D721Med (cell line): ENCODE measurements around the gene CASKIN1.
A peak's percentile ranks its signal among the peaks of the same experiment; 100 is the strongest.

Experiments used
- DNase-seq: peaks from one replicate; pipeline ENCODE4 v3.0.0; 2011; ENCODE audit warnings: low spot score; ENCODE audit not compliant: insufficient read length
- FAIRE-seq: peaks from 2 replicates; lab custom pipeline; 2011; peaks lifted over from hg19 to GRCh38; lab: Jason Lieb, UNC
- CTCF ChIP-seq: IDR thresholded peaks from 2 replicates; pipeline ENCODE4 v1.5.1; 2012; ENCODE audit warnings: mild to moderate bottlenecking, control low read depth; ENCODE audit not compliant: insufficient read depth; ENCODE audit errors: missing control alignments

Gene CASKIN1

GRCh38 chr16:2223221-2223941 lies 27.0 kb upstream of the CASKIN1 start, which contains the start of gene E4F1:
TSS of gene E4F1 (plus strand) at chr16:2223591. CDS start at chr16:2223614, 23 bp downstream.
- TF ChIP-seq CTCF = no peak
- no peak for FAIRE-seq
- peak; percentile 97 for DNase-seq

- DNase-seq (no peak), FAIRE-seq (no peak)
- no peak for TF ChIP-seq CTCF
Measured at GRCh38 chr16:2216330-2216729, 19.9 kb upstream of the CASKIN1 start.

GRCh38 chr16:2214719-2214968 lies 18.2 kb upstream of the CASKIN1 start, which contains the start of gene PGP:
TSS of gene PGP (minus strand) at chr16:2214840. CDS start at chr16:2214777, 63 bp downstream.
- no peak for DNase-seq
- FAIRE-seq = no peak
- no peak for TF ChIP-seq CTCF

- FAIRE-seq (no peak), DNase-seq (no peak)
- TF ChIP-seq CTCF = no peak
Measured at GRCh38 chr16:2213817-2214718, 17.7 kb upstream of the CASKIN1 start.

- TF ChIP-seq CTCF = no peak
- no peak for FAIRE-seq
Measured at GRCh38 chr16:2212362-2213324, 16.2 kb upstream of the CASKIN1 start.

GRCh38 chr16:2211923-2212347 lies 15.5 kb upstream of the CASKIN1 start:
- no peak for FAIRE-seq

More at GRCh38 chr16:2212362-2213324, 16.2 kb upstream of the CASKIN1 start:
- no peak for DNase-seq

More at GRCh38 chr16:2211923-2212347, 15.5 kb upstream of the CASKIN1 start:
- DNase-seq = no peak
- no peak for TF ChIP-seq CTCF
